ENCODE measurements around the gene SLC19A2.

DNA sequence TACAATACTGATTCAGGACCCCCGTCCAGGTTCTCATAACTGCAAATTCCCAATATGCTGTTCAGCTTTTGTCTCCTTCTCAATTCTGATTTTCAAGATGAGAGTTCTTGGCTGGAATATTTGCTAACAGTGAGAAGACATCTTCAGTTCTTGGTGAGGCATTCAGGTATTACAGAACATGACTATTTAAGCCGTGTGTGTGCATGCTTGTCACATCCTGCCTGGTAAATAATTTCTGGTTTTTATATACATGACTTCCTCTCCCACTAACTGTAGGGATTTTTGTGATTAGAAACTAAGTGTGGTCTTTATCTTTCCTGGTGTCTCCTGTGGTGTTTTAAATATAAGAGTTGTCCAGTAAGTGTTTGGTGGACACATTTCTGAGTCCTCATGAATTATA, 10.2 kb upstream of the SLC19A2 start:
- TF ChIP-seq POLR2A (IDR thresholded peaks at IDR 0.05): no peak
- TF ChIP-seq, protein P1, sequence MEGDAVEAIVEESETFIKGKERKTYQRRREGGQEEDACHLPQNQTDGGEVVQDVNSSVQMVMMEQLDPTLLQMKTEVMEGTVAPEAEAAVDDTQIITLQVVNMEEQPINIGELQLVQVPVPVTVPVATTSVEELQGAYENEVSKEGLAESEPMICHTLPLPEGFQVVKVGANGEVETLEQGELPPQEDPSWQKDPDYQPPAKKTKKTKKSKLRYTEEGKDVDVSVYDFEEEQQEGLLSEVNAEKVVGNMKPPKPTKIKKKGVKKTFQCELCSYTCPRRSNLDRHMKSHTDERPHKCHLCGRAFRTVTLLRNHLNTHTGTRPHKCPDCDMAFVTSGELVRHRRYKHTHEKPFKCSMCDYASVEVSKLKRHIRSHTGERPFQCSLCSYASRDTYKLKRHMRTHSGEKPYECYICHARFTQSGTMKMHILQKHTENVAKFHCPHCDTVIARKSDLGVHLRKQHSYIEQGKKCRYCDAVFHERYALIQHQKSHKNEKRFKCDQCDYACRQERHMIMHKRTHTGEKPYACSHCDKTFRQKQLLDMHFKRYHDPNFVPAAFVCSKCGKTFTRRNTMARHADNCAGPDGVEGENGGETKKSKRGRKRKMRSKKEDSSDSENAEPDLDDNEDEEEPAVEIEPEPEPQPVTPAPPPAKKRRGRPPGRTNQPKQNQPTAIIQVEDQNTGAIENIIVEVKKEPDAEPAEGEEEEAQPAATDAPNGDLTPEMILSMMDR (IDR thresholded peaks at IDR 0.05): no peak

Data from Peyer's patch (tissue), 4 donors.